ENCODE measurements around the gene CBFB.

CBFB gene

DNA sequence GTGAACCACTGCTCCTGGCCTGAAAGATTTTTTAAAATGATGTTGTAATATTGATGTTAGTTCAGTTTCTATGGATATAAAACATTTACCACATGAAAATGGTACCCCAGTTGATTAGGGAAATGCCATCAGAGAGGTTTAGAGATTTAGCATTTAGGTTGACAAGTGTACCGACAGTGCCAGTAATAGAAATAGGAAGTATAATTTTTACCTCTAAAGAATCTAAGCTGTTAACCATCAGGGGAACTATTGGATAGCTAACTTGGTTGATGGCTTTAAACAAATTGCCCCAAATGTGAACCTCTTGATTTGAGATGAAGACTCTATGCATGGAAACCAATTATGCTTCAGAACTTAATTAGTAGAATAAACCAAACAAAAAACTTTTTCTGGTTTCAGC, 6.4 kb downstream of the CBFB start:
- TF ChIP-seq TAF1 (IDR thresholded peaks at IDR 0.05; ENCODE audit: low read depth) (no peak), CEBPB (IDR thresholded peaks at IDR 0.05) (no peak), TCF12 (IDR thresholded peaks at IDR 0.05; ENCODE audit: low read depth) (no peak)
- TF ChIP-seq, protein P1, sequence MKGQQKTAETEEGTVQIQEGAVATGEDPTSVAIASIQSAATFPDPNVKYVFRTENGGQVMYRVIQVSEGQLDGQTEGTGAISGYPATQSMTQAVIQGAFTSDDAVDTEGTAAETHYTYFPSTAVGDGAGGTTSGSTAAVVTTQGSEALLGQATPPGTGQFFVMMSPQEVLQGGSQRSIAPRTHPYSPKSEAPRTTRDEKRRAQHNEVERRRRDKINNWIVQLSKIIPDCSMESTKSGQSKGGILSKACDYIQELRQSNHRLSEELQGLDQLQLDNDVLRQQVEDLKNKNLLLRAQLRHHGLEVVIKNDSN (IDR thresholded peaks at IDR 0.05) = no peak
- TF ChIP-seq, protein P2, sequence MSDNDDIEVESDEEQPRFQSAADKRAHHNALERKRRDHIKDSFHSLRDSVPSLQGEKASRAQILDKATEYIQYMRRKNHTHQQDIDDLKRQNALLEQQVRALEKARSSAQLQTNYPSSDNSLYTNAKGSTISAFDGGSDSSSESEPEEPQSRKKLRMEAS (IDR thresholded peaks at IDR 0.05) = no peak

DNA sequence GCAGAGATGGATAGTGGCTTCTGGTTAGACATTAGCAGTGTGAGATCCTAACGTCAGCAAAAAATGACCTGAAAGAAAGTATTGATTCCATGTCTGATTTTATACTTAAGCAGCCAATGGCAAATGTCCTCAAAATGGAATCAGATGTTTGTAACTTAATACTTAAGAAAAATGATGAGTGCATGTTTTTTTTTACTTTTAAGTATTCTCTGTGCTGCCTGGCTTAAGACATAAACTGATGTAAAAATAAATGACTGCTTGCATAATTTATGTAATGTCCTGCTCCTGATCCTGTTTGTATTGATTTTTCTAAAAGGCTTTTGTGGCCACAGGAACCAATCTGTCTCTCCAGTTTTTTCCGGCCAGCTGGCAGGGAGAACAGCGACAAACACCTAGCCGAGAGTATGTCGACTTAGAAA, 7.4 kb downstream of the CBFB start:
- TF ChIP-seq, protein P3, sequence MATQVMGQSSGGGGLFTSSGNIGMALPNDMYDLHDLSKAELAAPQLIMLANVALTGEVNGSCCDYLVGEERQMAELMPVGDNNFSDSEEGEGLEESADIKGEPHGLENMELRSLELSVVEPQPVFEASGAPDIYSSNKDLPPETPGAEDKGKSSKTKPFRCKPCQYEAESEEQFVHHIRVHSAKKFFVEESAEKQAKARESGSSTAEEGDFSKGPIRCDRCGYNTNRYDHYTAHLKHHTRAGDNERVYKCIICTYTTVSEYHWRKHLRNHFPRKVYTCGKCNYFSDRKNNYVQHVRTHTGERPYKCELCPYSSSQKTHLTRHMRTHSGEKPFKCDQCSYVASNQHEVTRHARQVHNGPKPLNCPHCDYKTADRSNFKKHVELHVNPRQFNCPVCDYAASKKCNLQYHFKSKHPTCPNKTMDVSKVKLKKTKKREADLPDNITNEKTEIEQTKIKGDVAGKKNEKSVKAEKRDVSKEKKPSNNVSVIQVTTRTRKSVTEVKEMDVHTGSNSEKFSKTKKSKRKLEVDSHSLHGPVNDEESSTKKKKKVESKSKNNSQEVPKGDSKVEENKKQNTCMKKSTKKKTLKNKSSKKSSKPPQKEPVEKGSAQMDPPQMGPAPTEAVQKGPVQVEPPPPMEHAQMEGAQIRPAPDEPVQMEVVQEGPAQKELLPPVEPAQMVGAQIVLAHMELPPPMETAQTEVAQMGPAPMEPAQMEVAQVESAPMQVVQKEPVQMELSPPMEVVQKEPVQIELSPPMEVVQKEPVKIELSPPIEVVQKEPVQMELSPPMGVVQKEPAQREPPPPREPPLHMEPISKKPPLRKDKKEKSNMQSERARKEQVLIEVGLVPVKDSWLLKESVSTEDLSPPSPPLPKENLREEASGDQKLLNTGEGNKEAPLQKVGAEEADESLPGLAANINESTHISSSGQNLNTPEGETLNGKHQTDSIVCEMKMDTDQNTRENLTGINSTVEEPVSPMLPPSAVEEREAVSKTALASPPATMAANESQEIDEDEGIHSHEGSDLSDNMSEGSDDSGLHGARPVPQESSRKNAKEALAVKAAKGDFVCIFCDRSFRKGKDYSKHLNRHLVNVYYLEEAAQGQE (IDR thresholded peaks at IDR 0.05; ENCODE audit: low read depth) = no peak
- TF ChIP-seq, protein P1 (IDR thresholded peaks at IDR 0.05) = no peak
- no peak for TF ChIP-seq TAF1 (IDR thresholded peaks at IDR 0.05; ENCODE audit: low read depth)

DNA sequence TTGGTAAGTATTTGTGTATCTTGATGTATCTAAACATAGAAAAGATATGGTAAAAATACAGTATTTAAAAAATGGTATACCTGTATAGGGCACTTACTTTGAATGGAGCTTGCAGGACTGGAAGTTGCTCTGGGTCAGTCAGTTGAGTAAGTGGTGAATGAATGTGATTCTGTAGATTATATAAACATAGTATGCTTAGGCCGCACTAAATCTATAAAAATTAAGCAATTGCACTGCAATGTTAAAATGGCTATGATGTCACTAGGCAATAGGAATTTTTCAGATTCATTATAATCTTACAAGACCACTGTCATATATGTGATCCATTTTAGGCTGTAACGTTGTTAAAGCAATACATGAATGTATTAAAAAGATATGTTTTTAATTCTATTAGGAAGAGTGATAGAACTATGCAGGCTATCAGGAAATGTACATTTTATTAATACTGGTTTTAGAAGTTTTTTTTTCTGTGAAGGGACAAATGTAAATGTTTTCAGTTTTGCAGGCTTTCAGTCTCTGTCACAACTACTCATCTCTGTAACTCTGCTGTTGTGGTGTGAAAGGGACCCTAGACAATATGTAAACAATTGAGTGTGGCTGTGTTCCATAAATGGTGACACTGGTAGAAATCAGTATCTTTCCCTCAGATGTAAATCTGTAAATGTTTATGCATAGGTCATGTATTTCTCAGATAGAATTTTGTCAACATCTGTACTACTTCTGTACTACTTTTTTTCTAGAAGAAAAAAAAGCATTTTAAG, 10.5 kb downstream of the CBFB start:
- TF ChIP-seq TAF1 (IDR thresholded peaks at IDR 0.05; ENCODE audit: low read depth) (no peak), RAD21 (IDR thresholded peaks at IDR 0.05; ENCODE audit: low read depth) (no peak), ZBTB7A (IDR thresholded peaks at IDR 0.05; ENCODE audit: low read depth) (no peak), TCF12 (IDR thresholded peaks at IDR 0.05; ENCODE audit: low read depth) (no peak), EP300 (IDR thresholded peaks at IDR 0.05; ENCODE audit: borderline replicate concordance) (no peak), EGR1 (IDR thresholded peaks at IDR 0.05) (no peak), FOXM1 (IDR thresholded peaks at IDR 0.05; ENCODE audit: borderline replicate concordance, low read depth) (no peak), YY1 (IDR thresholded peaks at IDR 0.05; ENCODE audit: low read depth) (no peak)
- TF ChIP-seq, protein P1 (IDR thresholded peaks at IDR 0.05) = no peak
- TF ChIP-seq, protein P3 (IDR thresholded peaks at IDR 0.05; ENCODE audit: low read depth) = no peak

DNA sequence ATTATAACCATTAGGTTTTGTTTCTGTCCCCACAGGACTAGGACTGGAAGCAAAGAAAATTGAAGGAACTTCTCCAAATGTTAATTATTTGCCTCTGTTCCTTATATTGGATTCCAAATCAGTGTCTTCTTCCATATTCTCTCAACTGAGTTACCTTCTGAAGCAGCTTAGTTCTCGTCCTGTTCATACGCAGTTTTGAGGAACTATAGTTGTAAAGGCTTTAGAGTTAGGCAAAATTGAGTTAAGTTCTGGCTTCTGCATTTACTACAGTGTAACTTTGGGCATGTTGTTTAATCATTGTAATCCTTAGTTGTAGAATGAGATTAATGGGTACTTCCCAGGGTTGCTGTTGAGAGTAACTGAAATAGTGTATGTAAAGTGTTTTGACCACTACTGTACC, 11.2 kb downstream of the CBFB start:
- TF ChIP-seq, protein P2 (IDR thresholded peaks at IDR 0.05) = no peak
- TF ChIP-seq TAF1 (IDR thresholded peaks at IDR 0.05; ENCODE audit: low read depth) (no peak), NFIC (IDR thresholded peaks at IDR 0.05) (no peak)

DNA sequence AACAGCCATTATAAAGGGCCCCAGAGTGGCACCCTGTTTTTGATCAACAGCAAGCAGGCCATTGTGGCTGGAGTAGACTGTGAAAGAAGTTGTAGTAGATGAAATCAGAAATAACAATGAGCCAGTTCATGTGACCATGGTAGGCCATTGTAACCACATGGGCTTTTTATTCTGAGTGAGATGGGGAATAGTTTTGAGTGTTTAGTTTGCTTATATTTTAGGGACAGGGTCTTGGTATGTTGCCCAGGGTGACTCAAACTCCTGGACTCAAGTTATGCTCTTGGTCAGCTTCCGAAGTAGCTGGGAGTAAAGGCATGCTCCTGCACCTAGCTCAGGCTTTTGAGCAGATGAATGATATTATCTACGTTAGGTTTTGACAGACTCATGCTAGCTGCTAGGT, 12.0 kb downstream of the CBFB start:
- no peak for TF ChIP-seq CREB1 (IDR thresholded peaks at IDR 0.05; ENCODE audit: low read depth)
- TF ChIP-seq EGR1 (IDR thresholded peaks at IDR 0.05) = no peak
- no peak for TF ChIP-seq NFIC (IDR thresholded peaks at IDR 0.05)
- no peak for TF ChIP-seq YY1 (IDR thresholded peaks at IDR 0.05; ENCODE audit: low read depth)
- TF ChIP-seq, protein P2 (IDR thresholded peaks at IDR 0.05) = no peak
- no peak for TF ChIP-seq TAF1 (IDR thresholded peaks at IDR 0.05; ENCODE audit: low read depth)
- TF ChIP-seq, protein P3 (IDR thresholded peaks at IDR 0.05; ENCODE audit: low read depth) = no peak

All from Ishikawa (cell line).